SH-SY5Y (cell line): ENCODE data around the gene NELFCD.

Source experiments
- GATA2 ChIP-seq: IDR thresholded peaks from 2 replicates; pipeline ENCODE4 v1.6.1; 2011; ENCODE audit warnings: mild to moderate bottlenecking, low read depth, low read length
- GATA3 ChIP-seq: IDR thresholded peaks from 2 replicates; pipeline ENCODE4 v1.6.1; 2011; ENCODE audit warnings: low read depth, mild to moderate bottlenecking, low read length, moderate library complexity

DNA sequence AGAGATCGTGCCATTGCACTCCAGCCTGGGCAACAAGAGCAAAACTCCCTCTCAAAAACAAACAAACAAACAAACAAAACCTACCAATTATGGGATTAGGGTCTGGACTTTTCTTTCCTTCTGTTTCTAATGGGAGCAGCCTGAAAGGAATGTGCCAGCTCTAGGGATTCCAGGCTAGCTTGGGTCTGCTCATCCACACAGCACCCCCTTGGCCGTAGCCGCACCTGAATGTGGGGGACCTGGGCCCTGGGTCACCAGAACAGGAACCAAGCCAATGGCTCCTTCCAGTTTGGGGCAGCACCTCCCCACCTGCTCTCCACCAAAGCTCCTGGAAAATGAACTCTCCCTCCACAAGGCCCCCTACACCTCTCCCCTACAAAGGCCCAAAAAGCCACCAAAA, 19.3 kb downstream of the NELFCD start:
- TF ChIP-seq GATA2 = no peak
- no peak for TF ChIP-seq GATA3
